ENCODE data around the gene CHAD. TPM values are rescaled to one million over a fixed set of nuclear protein-coding genes. Genes with fewer than 3 reads are reported as not detected.
"Not testable (repeated sequence)": the region's sequence is repeated elsewhere in the genome, so short reads cannot be mapped to it uniquely, and the experiment has no call there.

Gene CHAD
- total and polyA plus RNA-seq, 2 of the 4 experiments (the other 2 are of a cell fraction), result 0.03 TPM; not detected in 1

DNA sequence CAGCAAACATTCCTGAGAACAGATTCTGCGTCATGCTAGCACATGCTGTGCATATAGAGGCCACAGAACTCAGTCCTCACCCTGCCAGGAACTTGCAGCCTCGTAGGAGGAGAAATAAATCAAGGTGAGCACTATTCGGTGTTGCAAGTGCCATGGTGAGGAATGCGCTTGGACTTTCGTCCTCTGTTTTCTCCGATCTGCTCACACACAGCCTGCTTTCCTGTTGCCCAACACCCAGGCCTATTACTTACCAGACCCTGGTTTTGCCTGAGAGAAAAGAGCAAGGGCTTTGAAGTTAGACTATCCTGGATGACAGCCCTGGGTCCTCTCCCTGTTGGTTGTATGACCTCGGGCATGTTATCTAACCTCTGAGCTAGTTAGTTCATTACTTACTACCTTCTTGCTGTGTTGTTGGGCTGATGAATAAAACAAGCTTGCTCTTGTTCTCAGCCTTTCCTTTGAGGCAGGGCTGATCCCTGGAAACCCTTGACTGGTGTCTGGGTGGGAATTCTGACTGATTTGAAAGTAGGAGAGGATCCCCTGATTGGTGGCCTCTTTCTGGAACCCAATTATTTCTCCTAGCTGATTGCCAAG is 39.8 kb downstream of the CHAD start:
- no peak for ATAC-seq (ENCODE audit: low read depth)
- POLR2A ChIA-PET (ENCODE audit: unreplicated experiment), result no interaction called here

DNA sequence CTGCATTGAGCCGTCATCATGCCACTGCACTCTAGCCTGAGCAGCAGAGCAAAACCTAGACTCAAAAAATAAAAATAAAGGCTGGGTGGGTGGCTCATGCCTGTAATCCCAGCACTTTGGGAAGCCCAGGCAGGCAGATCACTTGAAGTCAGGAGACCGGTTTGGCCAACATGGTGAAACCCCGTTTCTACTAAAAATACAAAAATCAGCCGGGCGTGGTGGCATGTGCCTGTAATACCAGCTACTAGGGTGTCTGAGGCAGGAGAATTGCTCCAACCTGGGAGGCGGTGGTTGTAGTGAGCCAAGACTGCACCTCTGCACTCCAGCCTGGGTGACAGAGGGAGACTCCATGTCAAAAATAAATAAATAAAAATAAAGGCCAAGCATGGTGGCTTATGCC is 40.6 kb downstream of the CHAD start:
- H2BK20ac ChIP-seq (ENCODE audit: low read depth, low read length); H3K23ac ChIP-seq (ENCODE audit: low read depth, low read length); H3K27me3 ChIP-seq (ENCODE audit: control insufficient read depth, insufficient read depth, low read length); H4K91ac ChIP-seq (ENCODE audit: insufficient read depth, low read depth, low read length); H3K14ac ChIP-seq (replicated peaks; ENCODE audit: low read depth, low read length); H4K5ac ChIP-seq (ENCODE audit: low read depth, low read length); dilution Hi-C loops (cut with HindIII; ENCODE audit: low sequenced_read_pairs, unreplicated experiment); H3K18ac ChIP-seq (ENCODE audit: low read depth, low read length); H3K4me2 ChIP-seq (ENCODE audit: low read depth, low read length); H3K4me3 ChIP-seq (ENCODE audit: insufficient read depth, low read depth, low read length); H3K56ac ChIP-seq (ENCODE audit: extremely low read depth, insufficient read depth, low read length); in situ Hi-C loops (cut with MboI; ENCODE audit: low sequenced_read_pairs); H2AFZ ChIP-seq (replicated peaks; ENCODE audit: low read length, poor library complexity); CTCF ChIA-PET; H2AK9ac ChIP-seq (replicated peaks; ENCODE audit: low read depth, low read length, poor library complexity); H3K9ac ChIP-seq (ENCODE audit: low read depth, low read length); H3K27ac ChIP-seq (ENCODE audit: insufficient read depth, low read length); H4K8ac ChIP-seq (ENCODE audit: low read depth in 2 of 2, low read length in 2 of 2); H2AK5ac ChIP-seq (ENCODE audit: low read depth, low read length); H2BK5ac ChIP-seq (ENCODE audit: low read depth, low read length, poor library complexity, severe bottlenecking); H3K36me3 ChIP-seq (ENCODE audit: control insufficient read depth, insufficient read depth, low read length); H3K4ac ChIP-seq (ENCODE audit: low read depth, low read length); DNase-seq; BruUV-seq (replicated peaks); H4K20me1 ChIP-seq (ENCODE audit: insufficient read depth, low read length); intact Hi-C loops (cut with micrococcal nuclease); POLR2A ChIA-PET (ENCODE audit: unreplicated experiment); H2BK15ac ChIP-seq (ENCODE audit: low read depth, low read length); H2BK120ac ChIP-seq (ENCODE audit: low read depth, low read length); ATAC-seq (ENCODE audit: low read depth); H3K9me3 ChIP-seq (ENCODE audit: control insufficient read depth, insufficient read depth, low read length): not testable (repeated sequence)
- H3K4me1 ChIP-seq (ENCODE audit: control insufficient read depth, insufficient read depth, low read length), result peaks cover 26% of the 10 kb centered on the region
- H3K9me1 ChIP-seq (ENCODE audit: insufficient read depth, low read length), result peaks cover 22% of the 10 kb centered on the region
- 0% methylated on average over 1 of the region's 6 CpGs; no CpG with 5 or more reads in 1 of the 2 experiments for WGBS, 2 experiments (ENCODE audit: extremely low coverage in 2 of 2, insufficient read length in 1 of 2)
- peaks cover 14 to 70% of the 10 kb centered on the region in 2 experiments; a peak in 3 of 4 replicates for H3K79me1 ChIP-seq (ENCODE audit: low read depth in 1 of 2, low read length in 2 of 2)

More for the DNA sequence above, 39.8 kb downstream of the CHAD start:
- no peak for DNase-seq
- Histone ChIP-seq H3K4ac (ENCODE audit: low read depth, low read length) (no peak overlapping the region), H3K23ac (ENCODE audit: low read depth, low read length) (no peak overlapping the region), H3K4me3 (ENCODE audit: insufficient read depth, low read depth, low read length) (no peak overlapping the region), H3K4me2 (ENCODE audit: low read depth, low read length) (no peak overlapping the region), H2BK15ac (ENCODE audit: low read depth, low read length) (no peak overlapping the region), H4K20me1 (ENCODE audit: insufficient read depth, low read length) (no peaks in the 10 kb centered on the region), H2AFZ (replicated peaks; ENCODE audit: low read length, poor library complexity) (no peak overlapping the region), H4K8ac (ENCODE audit: low read depth in 2 of 2, low read length in 2 of 2) (no peak overlapping the region), H2AK9ac (replicated peaks; ENCODE audit: low read depth, low read length, poor library complexity) (no peak overlapping the region), H4K91ac (ENCODE audit: insufficient read depth, low read depth, low read length) (no peak overlapping the region), H2AK5ac (ENCODE audit: low read depth, low read length) (no peak overlapping the region), H3K18ac (ENCODE audit: low read depth, low read length) (no peak overlapping the region), H3K27ac (ENCODE audit: insufficient read depth, low read length) (no peak overlapping the region), H2BK120ac (ENCODE audit: low read depth, low read length) (no peak overlapping the region), H3K14ac (replicated peaks; ENCODE audit: low read depth, low read length) (no peak overlapping the region), H3K27me3 (ENCODE audit: control insufficient read depth, insufficient read depth, low read length) (no peaks in the 10 kb centered on the region), H2BK20ac (ENCODE audit: low read depth, low read length) (no peak overlapping the region), H3K4me1 (ENCODE audit: control insufficient read depth, insufficient read depth, low read length) (peaks cover 23% of the 10 kb centered on the region), H3K79me1 (ENCODE audit: low read depth in 1 of 2, low read length in 2 of 2) (peaks cover 14 to 70% of the 10 kb centered on the region in 2 experiments; a peak in 3 of 4 replicates), H3K56ac (ENCODE audit: extremely low read depth, insufficient read depth, low read length) (no peak overlapping the region), H3K9me1 (ENCODE audit: insufficient read depth, low read length) (peaks cover 22% of the 10 kb centered on the region), H3K36me3 (ENCODE audit: control insufficient read depth, insufficient read depth, low read length) (peaks cover 3% of the 10 kb centered on the region; the same call in 1 of the 2 replicates), H3K9me3 (ENCODE audit: control insufficient read depth, insufficient read depth, low read length) (no peaks in the 10 kb centered on the region), H4K5ac (ENCODE audit: low read depth, low read length) (no peak overlapping the region), H3K9ac (ENCODE audit: low read depth, low read length) (no peak overlapping the region), H2BK5ac (ENCODE audit: low read depth, low read length, poor library complexity, severe bottlenecking) (no peak overlapping the region)
- dilution Hi-C loops (cut with HindIII; ENCODE audit: low sequenced_read_pairs, unreplicated experiment) (no loop called here), intact Hi-C loops (cut with micrococcal nuclease) (no loop called here), in situ Hi-C loops (cut with MboI; ENCODE audit: low sequenced_read_pairs) (no loop called here)
- CTCF ChIA-PET, result no interaction called here
- no CpG with 5 or more reads among the region's 7 CpGs for WGBS, 2 experiments (ENCODE audit: extremely low coverage in 2 of 2, insufficient read length in 1 of 2)
- TF ChIP-seq FOS (IDR thresholded peaks at IDR 0.05; ENCODE audit: low read depth, low read length) (no peak), SMC3 (IDR thresholded peaks at IDR 0.05; ENCODE audit: low read depth, low read length) (no peak), MXI1 (IDR thresholded peaks at IDR 0.05; ENCODE audit: borderline replicate concordance, low read depth, low read length) (no peak), MAFK (IDR thresholded peaks at IDR 0.05; ENCODE audit: low read depth, low read length) (no peak), BHLHE40 (IDR thresholded peaks at IDR 0.05; ENCODE audit: low read depth, low read length) (no peak), NFE2L2 (IDR thresholded peaks at IDR 0.05; ENCODE audit: low read depth, low read length) (no peak)
- TF ChIP-seq, protein P1, sequence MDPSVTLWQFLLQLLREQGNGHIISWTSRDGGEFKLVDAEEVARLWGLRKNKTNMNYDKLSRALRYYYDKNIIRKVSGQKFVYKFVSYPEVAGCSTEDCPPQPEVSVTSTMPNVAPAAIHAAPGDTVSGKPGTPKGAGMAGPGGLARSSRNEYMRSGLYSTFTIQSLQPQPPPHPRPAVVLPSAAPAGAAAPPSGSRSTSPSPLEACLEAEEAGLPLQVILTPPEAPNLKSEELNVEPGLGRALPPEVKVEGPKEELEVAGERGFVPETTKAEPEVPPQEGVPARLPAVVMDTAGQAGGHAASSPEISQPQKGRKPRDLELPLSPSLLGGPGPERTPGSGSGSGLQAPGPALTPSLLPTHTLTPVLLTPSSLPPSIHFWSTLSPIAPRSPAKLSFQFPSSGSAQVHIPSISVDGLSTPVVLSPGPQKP (IDR thresholded peaks at IDR 0.05; ENCODE audit: borderline replicate concordance, low read depth, low read length), result no peak
- no TSS peak for BruUV-seq (replicated peaks)
